Measurements from ENCODE around the gene IL15.

DNA sequence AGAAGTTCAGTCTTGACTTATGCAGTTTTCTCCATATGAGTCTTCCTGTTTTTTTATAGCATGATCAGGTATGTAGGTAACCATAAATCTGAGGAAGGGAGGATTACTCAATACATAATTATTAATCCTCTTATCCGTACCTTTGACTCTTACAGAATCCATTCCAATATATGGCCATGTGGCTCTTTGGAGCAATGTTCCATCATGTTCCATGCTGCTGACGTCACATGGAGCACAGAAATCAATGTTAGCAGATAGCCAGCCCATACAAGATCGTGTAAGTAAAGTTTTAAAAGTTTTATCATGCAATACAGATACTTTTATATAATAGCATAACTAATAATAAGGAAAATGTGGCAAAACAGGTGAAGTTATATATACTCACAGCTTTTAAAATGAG, 19.6 kb downstream of the IL15 start:
- TF ChIP-seq, protein P1, sequence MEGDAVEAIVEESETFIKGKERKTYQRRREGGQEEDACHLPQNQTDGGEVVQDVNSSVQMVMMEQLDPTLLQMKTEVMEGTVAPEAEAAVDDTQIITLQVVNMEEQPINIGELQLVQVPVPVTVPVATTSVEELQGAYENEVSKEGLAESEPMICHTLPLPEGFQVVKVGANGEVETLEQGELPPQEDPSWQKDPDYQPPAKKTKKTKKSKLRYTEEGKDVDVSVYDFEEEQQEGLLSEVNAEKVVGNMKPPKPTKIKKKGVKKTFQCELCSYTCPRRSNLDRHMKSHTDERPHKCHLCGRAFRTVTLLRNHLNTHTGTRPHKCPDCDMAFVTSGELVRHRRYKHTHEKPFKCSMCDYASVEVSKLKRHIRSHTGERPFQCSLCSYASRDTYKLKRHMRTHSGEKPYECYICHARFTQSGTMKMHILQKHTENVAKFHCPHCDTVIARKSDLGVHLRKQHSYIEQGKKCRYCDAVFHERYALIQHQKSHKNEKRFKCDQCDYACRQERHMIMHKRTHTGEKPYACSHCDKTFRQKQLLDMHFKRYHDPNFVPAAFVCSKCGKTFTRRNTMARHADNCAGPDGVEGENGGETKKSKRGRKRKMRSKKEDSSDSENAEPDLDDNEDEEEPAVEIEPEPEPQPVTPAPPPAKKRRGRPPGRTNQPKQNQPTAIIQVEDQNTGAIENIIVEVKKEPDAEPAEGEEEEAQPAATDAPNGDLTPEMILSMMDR (IDR thresholded peaks at IDR 0.05) = no peak
- TF ChIP-seq EP300 (IDR thresholded peaks at IDR 0.05) (no peak), POLR2A (IDR thresholded peaks at IDR 0.05) (no peak)
